GM12878 (cell line): ENCODE results near the gene PHF14. TPM values are rescaled to one million over a fixed set of nuclear protein-coding genes. Genes with fewer than 3 reads are reported as not detected.
A peak's percentile ranks its signal among the peaks of the same experiment; 100 is the strongest.

ENCODE experiments used
- ATAC-seq: fragments of 200-7000 bp; cut with Tn5 transposase; 3 replicates; pipeline ENCODE4 v1.9.1; 2020; ENCODE audit warnings: mild to moderate bottlenecking, moderate library complexity
- BruUV-seq: library from RNA; stranded (reverse); fragments of 400-500 nt; replicated peaks from 2 replicates; lab custom pipeline; 2021; lab: Mats Ljungman, UMichigan
- CTCF ChIA-PET: fragments of 300-600 bp; sonication (Branson Sonifier 250); formaldehyde crosslinking; extraction: SDS; loops from one replicate; lab custom pipeline; 2021; ENCODE audit warnings: inconsistent platforms; lab: Yijun Ruan, JAX
- POLR2A ChIA-PET: fragments of 350-600 bp; formaldehyde crosslinking; extraction: SDS; loops from one replicate; lab custom pipeline; 2021; ENCODE audit warnings: inconsistent platforms; lab: Charles Lee
- RAD21 ChIA-PET: fragments of 300-600 bp; sonication (Branson Sonifier 250); formaldehyde crosslinking; loops from one replicate; lab custom pipeline; 2023; ENCODE audit warnings: antibody characterized with exemption; ENCODE audit not compliant: unreplicated experiment; lab: Charles Lee
- SMC1A ChIA-PET: fragments of 300-600 bp; sonication (Branson Sonifier 250); formaldehyde crosslinking; loops from one replicate; lab custom pipeline; 2023; ENCODE audit not compliant: unreplicated experiment, uncharacterized antibody; lab: Charles Lee
- DNase-seq: peaks from one replicate; pipeline ENCODE4 v3.0.0-alpha.2; 2011; ENCODE audit warnings: low read depth, low spot score
- FAIRE-seq: peaks from 3 replicates; lab custom pipeline; 2011; peaks lifted over from hg19 to GRCh38; lab: Jason Lieb, UNC
- H2AFZ ChIP-seq: 2 replicates; pipeline ENCODE4 v1.6.0; 2011; ENCODE audit warnings: low read depth, low read length, control low read depth; ENCODE audit not compliant: control insufficient read depth
- H3K27ac ChIP-seq: 2 replicates; pipeline ENCODE4 v1.5.1; 2011; ENCODE audit warnings: control low read depth; ENCODE audit not compliant: control insufficient read depth, insufficient read depth
- H3K27me3 ChIP-seq, 2 experiments: replicated peaks in 1 of 2; 2 replicates each; pipeline versions ENCODE4 v1.6.0 to v1.6.1; 2011; ENCODE audit warnings: low read length in 1 of 2; ENCODE audit not compliant: control insufficient read depth in 2 of 2, insufficient read depth in 2 of 2
- H3K36me3 ChIP-seq, 2 experiments: 2 replicates each; pipeline ENCODE4 v1.5.1; 2011; ENCODE audit warnings: low read length in 1 of 2; ENCODE audit not compliant: control insufficient read depth in 2 of 2, insufficient read depth in 2 of 2
- H3K4me1 ChIP-seq: 2 replicates; pipeline ENCODE4 v1.6.1; 2011; ENCODE audit warnings: mild to moderate bottlenecking, low read length, moderate library complexity, mixed read lengths; ENCODE audit not compliant: control insufficient read depth, insufficient read depth
- H3K4me2 ChIP-seq: 2 replicates; pipeline ENCODE4 v1.6.0; 2011; ENCODE audit warnings: control low read depth; ENCODE audit not compliant: control insufficient read depth, insufficient read depth
- H3K4me3 ChIP-seq: fragments of 200-600 bp; sonication (generic); 2 replicates; pipeline ENCODE4 v1.5.1; 2016
- H3K79me2 ChIP-seq: 2 replicates; pipeline ENCODE4 v1.6.0; 2011; ENCODE audit warnings: low read length; ENCODE audit not compliant: control insufficient read depth, insufficient read depth
- H3K9ac ChIP-seq: 2 replicates; pipeline ENCODE4 v1.8.0; 2011; ENCODE audit warnings: low read length, control low read depth, mixed read lengths; ENCODE audit not compliant: control insufficient read depth, insufficient read depth
- H3K9me3 ChIP-seq: replicated peaks from 3 replicates; pipeline ENCODE4 v1.5.1; 2011; ENCODE audit warnings: mild to moderate bottlenecking, low read length; ENCODE audit not compliant: control insufficient read depth, insufficient read depth
- H4K20me1 ChIP-seq: 2 replicates; pipeline ENCODE4 v1.6.0; 2011; ENCODE audit not compliant: control insufficient read depth, insufficient read depth
- CTCF ChIP-seq, 3 experiments: IDR thresholded peaks in 2 of 3; conservative IDR thresholded peaks in 1 of 3; 2 replicates each; pipeline ENCODE4 v1.5.1; 2011; ENCODE audit warnings: low read depth in 3 of 3, low read length in 3 of 3, mild to moderate bottlenecking in 3 of 3, control low read depth in 2 of 3, moderate library complexity in 2 of 3, inconsistent platforms in 1 of 3, mixed read lengths in 1 of 3; ENCODE audit not compliant: control insufficient read depth in 2 of 3, insufficient read depth in 1 of 3; ENCODE audit errors: extremely low read depth in 1 of 3
- FOXK2 ChIP-seq: fragments of 450-650 bp; IDR thresholded peaks from 2 replicates; pipeline ENCODE4 v1.6.1; 2017; ENCODE audit warnings: mild to moderate bottlenecking, moderate library complexity
- FOXM1 ChIP-seq: IDR thresholded peaks from 2 replicates; pipeline ENCODE4 v1.6.1; 2012; ENCODE audit warnings: low read depth, mild to moderate bottlenecking, inconsistent platforms, low read length, moderate library complexity
- MYC ChIP-seq: IDR thresholded peaks from 2 replicates; pipeline ENCODE4 v1.6.1; 2011; ENCODE audit warnings: mild to moderate bottlenecking, low read length, moderate library complexity, inconsistent platforms; ENCODE audit not compliant: insufficient read depth, insufficient replicate concordance, insufficient read length, severe bottlenecking
- POU2F2 ChIP-seq: IDR thresholded peaks from 3 replicates; pipeline ENCODE4 v1.6.1; 2011; ENCODE audit warnings: low read depth, mild to moderate bottlenecking, low read length, borderline replicate concordance
- RAD21 ChIP-seq: IDR thresholded peaks from 2 replicates; pipeline ENCODE4 v1.6.1; 2011; ENCODE audit warnings: mild to moderate bottlenecking, low read depth, low read length, moderate library complexity; ENCODE audit not compliant: insufficient read depth
- SIN3A ChIP-seq: IDR thresholded peaks from 2 replicates; pipeline ENCODE4 v1.6.1; 2012; ENCODE audit warnings: low read depth, low read length, improper control_type of control experiment
- SMC3 ChIP-seq: IDR thresholded peaks from 2 replicates; pipeline ENCODE4 v1.6.1; 2011; ENCODE audit warnings: low read length, improper control_type of control experiment, borderline replicate concordance
- SP1 ChIP-seq: IDR thresholded peaks from one replicate; pipeline ENCODE4 v1.6.1; 2011; ENCODE audit warnings: low read depth, low read length
- SUZ12 ChIP-seq: fragments of 200-600 bp; sonication (generic); IDR thresholded peaks from one replicate; pipeline ENCODE4 v1.6.1; 2018; ENCODE audit warnings: antibody characterized with exemption, mild to moderate bottlenecking; ENCODE audit not compliant: unreplicated experiment
- WRNIP1 ChIP-seq: IDR thresholded peaks from 2 replicates; pipeline ENCODE4 v1.6.1; 2011; ENCODE audit warnings: low read depth, low read length, improper control_type of control experiment, borderline replicate concordance
- WGBS: methylation state at CpG from one replicate; pipeline ENCODE4 v1.1.6; 2016; ENCODE audit warnings: low lambda C conversion rate; ENCODE audit not compliant: insufficient replicate concordance, insufficient coverage; ENCODE audit errors: missing lambda C conversion rate; 5-methylcytosine and 5-hydroxymethylcytosine counted together
- in situ Hi-C: fragments of 300-500 bp; cut with MboI; formaldehyde crosslinking; loops from 9 replicates; pipeline ENCODE4 v1.14.3; 2018; ENCODE audit warnings: mixed read lengths
- intact Hi-C: fragments of 100-400 bp; cut with micrococcal nuclease; formaldehyde crosslinking; loops from one replicate; pipeline ENCODE4 v1.14.2; 2022; ENCODE audit not compliant: unreplicated experiment
- polyA plus RNA-seq, 11 experiments: library from polyadenylated mRNA; depleted of rRNA in 4 of 11; unstranded in 6 of 11; stranded (reverse) in 5 of 11; fragments of >200 nt; fragmentation: Nextera tagmentation in 4 of 11; fragmentation: Illumina TruSeq in 1 of 11; extraction: Ambion mirVana in 4 of 11; extraction: Trizol in 1 of 11; gene quantifications; 1 replicate in 1 of 11; 2 replicates in 10 of 11; pipeline versions ENCODE4 v1.2.1 to v1.2.3, GENCODE V29; 2011 to 2016; ENCODE audit warnings: inconsistent platforms in 2 of 11, missing spikeins in 2 of 11, low read depth in 1 of 11
- total RNA-seq, 4 experiments: library from RNA; depleted of rRNA in 3 of 4; stranded (reverse); fragments of >200 nt in 3 of 4; fragmentation: Illumina TruSeq in 1 of 4; extraction: Trizol in 1 of 4; gene quantifications; 2 replicates each; pipeline versions ENCODE4 v1.2.1 to v1.2.3, GENCODE V29; 2013 to 2021
- TF ChIP-seq, protein P1 (sequence below): fragments of 450-650 bp; conservative IDR thresholded peaks from 2 replicates; pipeline ENCODE4 v1.6.1; 2017; ENCODE audit warnings: mild to moderate bottlenecking, moderate library complexity
- TF ChIP-seq, protein P2 (sequence below): fragments of 450-650 bp; formaldehyde crosslinking; IDR thresholded peaks from 2 replicates; pipeline ENCODE4 v1.4.0; 2020; ENCODE audit warnings: mild to moderate bottlenecking, moderate library complexity

PHF14 gene
- total and polyA plus RNA-seq, 10 of the 15 experiments (the other 5 are each of a cell fraction or from before 2014, with no cell fraction given) = 21.3 to 47.1 (median 29.9) TPM

GRCh38 chr7:11210374-11210773 is 236.7 kb downstream of the PHF14 start (continued):
- TF ChIP-seq, protein P1, sequence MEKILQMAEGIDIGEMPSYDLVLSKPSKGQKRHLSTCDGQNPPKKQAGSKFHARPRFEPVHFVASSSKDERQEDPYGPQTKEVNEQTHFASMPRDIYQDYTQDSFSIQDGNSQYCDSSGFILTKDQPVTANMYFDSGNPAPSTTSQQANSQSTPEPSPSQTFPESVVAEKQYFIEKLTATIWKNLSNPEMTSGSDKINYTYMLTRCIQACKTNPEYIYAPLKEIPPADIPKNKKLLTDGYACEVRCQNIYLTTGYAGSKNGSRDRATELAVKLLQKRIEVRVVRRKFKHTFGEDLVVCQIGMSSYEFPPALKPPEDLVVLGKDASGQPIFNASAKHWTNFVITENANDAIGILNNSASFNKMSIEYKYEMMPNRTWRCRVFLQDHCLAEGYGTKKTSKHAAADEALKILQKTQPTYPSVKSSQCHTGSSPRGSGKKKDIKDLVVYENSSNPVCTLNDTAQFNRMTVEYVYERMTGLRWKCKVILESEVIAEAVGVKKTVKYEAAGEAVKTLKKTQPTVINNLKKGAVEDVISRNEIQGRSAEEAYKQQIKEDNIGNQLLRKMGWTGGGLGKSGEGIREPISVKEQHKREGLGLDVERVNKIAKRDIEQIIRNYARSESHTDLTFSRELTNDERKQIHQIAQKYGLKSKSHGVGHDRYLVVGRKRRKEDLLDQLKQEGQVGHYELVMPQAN = no peak
- TF ChIP-seq FOXK2 = no peak
- TF ChIP-seq SIN3A = no peak
- TF ChIP-seq MYC = no peak
- no peak for TF ChIP-seq WRNIP1
- TF ChIP-seq, all 136 proteins: peak for 0

DNA sequence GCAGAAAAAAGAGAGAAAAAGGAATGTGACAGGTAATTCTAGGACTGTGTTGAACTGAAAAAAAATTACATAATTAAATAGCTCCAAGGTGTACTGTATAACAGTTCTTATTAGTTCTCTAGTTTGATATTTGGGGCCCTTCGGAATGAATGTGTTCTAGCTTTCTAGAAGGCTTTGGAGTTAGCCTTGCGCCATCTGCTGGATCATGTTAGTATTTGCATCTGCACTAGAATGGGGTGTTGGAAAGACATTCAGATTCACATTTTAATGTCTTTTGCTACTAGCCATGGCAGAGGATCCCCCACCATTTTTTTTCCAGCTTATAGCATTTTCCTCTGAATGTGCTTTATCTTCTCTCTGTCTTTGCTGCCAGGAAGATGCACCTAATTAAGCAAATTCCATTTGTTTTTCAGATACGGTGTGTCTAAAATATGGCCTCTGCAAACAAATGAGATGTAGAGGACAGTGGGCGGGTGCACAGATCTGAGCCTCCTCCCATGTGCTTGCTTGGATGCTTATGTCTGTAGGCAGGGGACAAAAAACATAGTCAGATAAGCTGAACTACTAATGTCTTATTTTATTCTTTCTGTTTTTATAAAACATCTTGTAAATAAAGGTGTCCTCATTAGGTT is 238.5 kb downstream of the PHF14 start:
- DNase-seq = peak; percentile 12
- peak; percentile 92 for ATAC-seq
- TF ChIP-seq FOXM1 (0 out of 2 replicates have a peak, but pooled peaks have one; percentile 20), RAD21 (peak; percentile 92), SUZ12 (no peak), SMC3 (peak; percentile 88; the same call in 1 of the 2 replicates), POU2F2 (peak; percentile 16; the same call in 1 of the 3 replicates), CTCF (IDR thresholded peaks at IDR 0.05 in 2 of 3, conservative IDR thresholded peaks at IDR 0.05 in 1 of 3; ENCODE audit: control insufficient read depth in 2 of 3, extremely low read depth in 1 of 3, insufficient read depth in 1 of 3, low read depth in 3 of 3, low read length in 3 of 3) (peak; percentile 74 to 81 (median 78)), SP1 (no peak)
- TF ChIP-seq, protein P2, sequence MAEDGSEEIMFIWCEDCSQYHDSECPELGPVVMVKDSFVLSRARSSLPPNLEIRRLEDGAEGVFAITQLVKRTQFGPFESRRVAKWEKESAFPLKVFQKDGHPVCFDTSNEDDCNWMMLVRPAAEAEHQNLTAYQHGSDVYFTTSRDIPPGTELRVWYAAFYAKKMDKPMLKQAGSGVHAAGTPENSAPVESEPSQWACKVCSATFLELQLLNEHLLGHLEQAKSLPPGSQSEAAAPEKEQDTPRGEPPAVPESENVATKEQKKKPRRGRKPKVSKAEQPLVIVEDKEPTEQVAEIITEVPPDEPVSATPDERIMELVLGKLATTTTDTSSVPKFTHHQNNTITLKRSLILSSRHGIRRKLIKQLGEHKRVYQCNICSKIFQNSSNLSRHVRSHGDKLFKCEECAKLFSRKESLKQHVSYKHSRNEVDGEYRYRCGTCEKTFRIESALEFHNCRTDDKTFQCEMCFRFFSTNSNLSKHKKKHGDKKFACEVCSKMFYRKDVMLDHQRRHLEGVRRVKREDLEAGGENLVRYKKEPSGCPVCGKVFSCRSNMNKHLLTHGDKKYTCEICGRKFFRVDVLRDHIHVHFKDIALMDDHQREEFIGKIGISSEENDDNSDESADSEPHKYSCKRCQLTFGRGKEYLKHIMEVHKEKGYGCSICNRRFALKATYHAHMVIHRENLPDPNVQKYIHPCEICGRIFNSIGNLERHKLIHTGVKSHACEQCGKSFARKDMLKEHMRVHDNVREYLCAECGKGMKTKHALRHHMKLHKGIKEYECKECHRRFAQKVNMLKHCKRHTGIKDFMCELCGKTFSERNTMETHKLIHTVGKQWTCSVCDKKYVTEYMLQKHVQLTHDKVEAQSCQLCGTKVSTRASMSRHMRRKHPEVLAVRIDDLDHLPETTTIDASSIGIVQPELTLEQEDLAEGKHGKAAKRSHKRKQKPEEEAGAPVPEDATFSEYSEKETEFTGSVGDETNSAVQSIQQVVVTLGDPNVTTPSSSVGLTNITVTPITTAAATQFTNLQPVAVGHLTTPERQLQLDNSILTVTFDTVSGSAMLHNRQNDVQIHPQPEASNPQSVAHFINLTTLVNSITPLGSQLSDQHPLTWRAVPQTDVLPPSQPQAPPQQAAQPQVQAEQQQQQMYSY (CRISPR knock-in tag) = no peak
- Histone ChIP-seq H3K27ac (no peak overlapping the region), H3K4me3 (no peak overlapping the region), H3K9me3 (no peaks in the 10 kb centered on the region), H3K27me3 (peaks cover 0 to 2% of the 10 kb centered on the region in 2 experiments; a peak in 3 of 4 replicates), H3K79me2 (no peaks in the 10 kb centered on the region), H3K4me1 (no peaks in the 10 kb centered on the region), H3K36me3 (no peaks in the 10 kb centered on the region), H4K20me1 (no peaks in the 10 kb centered on the region), H3K9ac (no peak overlapping the region), H2AFZ (no peak overlapping the region), H3K4me2 (no peak overlapping the region)
- FAIRE-seq = no peak
- in situ Hi-C loops = loop anchor here (10.0 kb wide), 1 partner anchor 133 kb away; no protein-coding TSS in a partner anchor
- ChIA-PET RAD21 (interaction anchor here (0.5 to 2.5 kb wide), 12 partner anchors 13 to 800 kb away, joined by 3 to 13 read pairs (median 3); no protein-coding TSS in a partner anchor), CTCF (interaction anchor here (0.8 to 2.6 kb wide), 35 partner anchors 10 to 575 kb away, joined by 3 to 9 read pairs (median 5); no protein-coding TSS in a partner anchor), SMC1A (interaction anchor here (0.9 to 3.2 kb wide), 9 partner anchors 10 to 273 kb away, joined by 3 to 17 read pairs (median 4); a partner anchor contains a TSS), POLR2A (interaction anchor here (0.7 kb wide), 1 partner anchor 78 kb away, joined by 3 read pairs; no protein-coding TSS in a partner anchor)
- WGBS = 14% methylated on average over 4 of the region's 4 CpGs
- intact Hi-C loops = loop anchor here (1.0 to 10.0 kb wide), 4 partner anchors 131 to 577 kb away; a partner anchor contains a TSS
- BruUV-seq = no TSS peak
